Cardiac muscle cell (in vitro differentiated cells and primary cell): ENCODE data around the gene IPP. TPM values are rescaled to one million over a fixed set of nuclear protein-coding genes. Genes with fewer than 3 reads are reported as not detected.
A peak's percentile ranks its signal among the peaks of the same experiment; 100 is the strongest.

Experiments
- DNase-seq, 2 donors: peaks; one replicate each; pipeline versions ENCODE4 v3.0.0 to v3.0.0-alpha.2; 2010 to 2017; ENCODE audit warnings: low read depth in 1 of 2, low spot score in 1 of 2
- H3K27ac ChIP-seq: fragments of 200-600 bp; sonication (generic); 2 replicates; pipeline ENCODE4 v1.5.1; 2016
- H3K27me3 ChIP-seq: fragments of 200-600 bp; sonication (generic); 2 replicates; pipeline ENCODE4 v1.6.0; 2016; ENCODE audit warnings: control low read depth
- H3K36me3 ChIP-seq: fragments of 200-600 bp; sonication (generic); 2 replicates; pipeline ENCODE4 v1.5.1; 2016; ENCODE audit warnings: control low read depth
- H3K4me1 ChIP-seq: fragments of 200-600 bp; sonication (generic); 2 replicates; pipeline ENCODE4 v1.8.1; 2017; ENCODE audit warnings: low read depth, mild to moderate bottlenecking, mixed run types
- H3K4me3 ChIP-seq: fragments of 200-600 bp; sonication (generic); 2 replicates; pipeline ENCODE4 v1.5.1; 2016; ENCODE audit warnings: mild to moderate bottlenecking
- H3K9me3 ChIP-seq: fragments of 200-600 bp; sonication (generic); 2 replicates; pipeline ENCODE4 v1.5.1; 2017; ENCODE audit warnings: low read depth, mild to moderate bottlenecking, control low read depth
- polyA plus RNA-seq: library from polyadenylated mRNA; unstranded; fragments of >200 nt; fragmentation: Nextera tagmentation; extraction: Ambion mirVana; gene quantifications from 2 replicates; pipeline ENCODE4 v1.2.1, GENCODE V29; 2016
- total RNA-seq: library from RNA; depleted of rRNA; stranded (reverse); fragments of >200 nt; gene quantifications from 2 replicates; pipeline ENCODE4 v1.2.3, GENCODE V29; 2016
- TF ChIP-seq, protein P1 (sequence below): IDR thresholded peaks from 2 replicates; pipeline ENCODE4 v1.5.1; 2012; ENCODE audit warnings: low read depth, mild to moderate bottlenecking, low read length

IPP gene
- 5.7 and 7.3 TPM in 2 replicates for total RNA-seq
- polyA plus RNA-seq: 12.1 and 24.9 TPM in 2 replicates

GRCh38 chr1:45750298-45751038 is at the start of gene IPP:
Gene IPP, minus strand, starts transcription at chr1:45750653. Its CDS starts 4,242 bp downstream, at chr1:45746411.
- H3K27ac ChIP-seq: peak within 1 kb of the TSS; percentile 97
- H3K36me3 ChIP-seq: no peaks in the 10 kb centered on the region
- TF ChIP-seq, protein P1, sequence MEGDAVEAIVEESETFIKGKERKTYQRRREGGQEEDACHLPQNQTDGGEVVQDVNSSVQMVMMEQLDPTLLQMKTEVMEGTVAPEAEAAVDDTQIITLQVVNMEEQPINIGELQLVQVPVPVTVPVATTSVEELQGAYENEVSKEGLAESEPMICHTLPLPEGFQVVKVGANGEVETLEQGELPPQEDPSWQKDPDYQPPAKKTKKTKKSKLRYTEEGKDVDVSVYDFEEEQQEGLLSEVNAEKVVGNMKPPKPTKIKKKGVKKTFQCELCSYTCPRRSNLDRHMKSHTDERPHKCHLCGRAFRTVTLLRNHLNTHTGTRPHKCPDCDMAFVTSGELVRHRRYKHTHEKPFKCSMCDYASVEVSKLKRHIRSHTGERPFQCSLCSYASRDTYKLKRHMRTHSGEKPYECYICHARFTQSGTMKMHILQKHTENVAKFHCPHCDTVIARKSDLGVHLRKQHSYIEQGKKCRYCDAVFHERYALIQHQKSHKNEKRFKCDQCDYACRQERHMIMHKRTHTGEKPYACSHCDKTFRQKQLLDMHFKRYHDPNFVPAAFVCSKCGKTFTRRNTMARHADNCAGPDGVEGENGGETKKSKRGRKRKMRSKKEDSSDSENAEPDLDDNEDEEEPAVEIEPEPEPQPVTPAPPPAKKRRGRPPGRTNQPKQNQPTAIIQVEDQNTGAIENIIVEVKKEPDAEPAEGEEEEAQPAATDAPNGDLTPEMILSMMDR: peak; percentile 31
- H3K27me3 ChIP-seq: no peaks in the 10 kb centered on the region
- peaks cover 7% of the 10 kb centered on the region for H3K4me1 ChIP-seq
- H3K4me3 ChIP-seq: peak within 1 kb of the TSS; percentile 49
- no peaks in the 10 kb centered on the region for H3K9me3 ChIP-seq
- DNase-seq: peak; percentile 99

GRCh38 chr1:45796946-45797345 is 46.5 kb upstream of the IPP start:
- Histone ChIP-seq H3K27me3 (no peaks in the 10 kb centered on the region), H3K4me3 (no peak overlapping the region), H3K27ac (no peak overlapping the region), H3K4me1 (no peaks in the 10 kb centered on the region), H3K36me3 (no peaks in the 10 kb centered on the region), H3K9me3 (no peaks in the 10 kb centered on the region)
- DNase-seq: no peak
- TF ChIP-seq, protein P1: no peak

GRCh38 chr1:45796381-45796780 is 45.9 kb upstream of the IPP start:
- no peaks in the 10 kb centered on the region for H3K36me3 ChIP-seq
- H3K4me3 ChIP-seq: no peak overlapping the region
- no peak overlapping the region for H3K27ac ChIP-seq
- H3K9me3 ChIP-seq: no peaks in the 10 kb centered on the region
- DNase-seq: no peak
- H3K27me3 ChIP-seq: no peaks in the 10 kb centered on the region
- TF ChIP-seq, protein P1: no peak
- no peaks in the 10 kb centered on the region for H3K4me1 ChIP-seq

GRCh38 chr1:45793942-45794604 is 43.6 kb upstream of the IPP start:
- TF ChIP-seq, protein P1: no peak
- Histone ChIP-seq H3K36me3 (no peaks in the 10 kb centered on the region), H3K27me3 (no peaks in the 10 kb centered on the region), H3K4me1 (no peaks in the 10 kb centered on the region), H3K27ac (no peak overlapping the region), H3K9me3 (no peaks in the 10 kb centered on the region), H3K4me3 (no peak overlapping the region)
- DNase-seq: no peak

DNA sequence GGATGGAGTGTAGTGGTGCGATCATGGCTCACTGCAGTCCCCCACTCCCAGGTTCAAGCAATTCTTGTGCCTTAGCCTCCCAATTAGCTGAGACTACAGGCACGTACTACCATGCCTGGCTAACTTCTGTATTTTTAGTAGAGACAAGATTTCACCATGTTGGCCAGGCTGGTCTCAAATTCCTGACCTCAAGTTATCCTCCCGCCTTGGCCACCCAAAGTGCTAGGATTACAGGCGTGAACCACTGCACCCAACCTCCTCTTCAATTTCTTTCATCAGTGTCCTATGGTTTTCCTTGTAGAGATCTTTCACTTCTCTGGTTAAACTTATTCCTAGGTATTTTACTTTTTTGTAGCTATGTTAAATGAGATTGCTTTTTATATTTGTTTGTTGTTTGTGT is 42.3 kb upstream of the IPP start:
- H3K27me3 ChIP-seq: no peaks in the 10 kb centered on the region
- H3K9me3 ChIP-seq: no peaks in the 10 kb centered on the region
- TF ChIP-seq, protein P1: no peak
- H3K36me3 ChIP-seq: no peaks in the 10 kb centered on the region
- H3K4me1 ChIP-seq: no peaks in the 10 kb centered on the region
- no peak for DNase-seq
- H3K4me3 ChIP-seq: no peak overlapping the region
- H3K27ac ChIP-seq: no peak overlapping the region
